ENCODE data around the gene TOGARAM1.

The TOGARAM1 gene

GRCh38 chr14:45104561-45104960, 142.6 kb downstream of the TOGARAM1 start:
- TF ChIP-seq MAX (IDR thresholded peaks at IDR 0.05; ENCODE audit: low read depth, low read length) (no peak), POLR2A (IDR thresholded peaks at IDR 0.05; ENCODE audit: extremely low read depth, insufficient read length) (no peak), MYC (IDR thresholded peaks at IDR 0.05; ENCODE audit: low read depth, low read length) (no peak), CTCF (IDR thresholded peaks at IDR 0.05; ENCODE audit: low read depth, low read length) (no peak)
- no peak overlapping the region for H3K4me3 ChIP-seq (ENCODE audit: low read depth, low read length)
- no peak for DNase-seq (ENCODE audit: low read depth)

GRCh38 chr14:45112896-45113781, 151.1 kb downstream of the TOGARAM1 start:
- TF ChIP-seq POLR2A (IDR thresholded peaks at IDR 0.05; ENCODE audit: extremely low read depth, insufficient read length) (no peak), MYC (IDR thresholded peaks at IDR 0.05; ENCODE audit: low read depth, low read length) (no peak), CTCF (IDR thresholded peaks at IDR 0.05; ENCODE audit: low read depth, low read length) (no peak), MAX (IDR thresholded peaks at IDR 0.05; ENCODE audit: low read depth, low read length) (no peak)
- no peak overlapping the region for H3K4me3 ChIP-seq (ENCODE audit: low read depth, low read length)
- no peak for DNase-seq (ENCODE audit: low read depth)

GRCh38 chr14:45114327-45114726, 152.3 kb downstream of the TOGARAM1 start:
- no peak overlapping the region for H3K4me3 ChIP-seq (ENCODE audit: low read depth, low read length)
- TF ChIP-seq MAX (IDR thresholded peaks at IDR 0.05; ENCODE audit: low read depth, low read length) (no peak), POLR2A (IDR thresholded peaks at IDR 0.05; ENCODE audit: extremely low read depth, insufficient read length) (no peak), MYC (IDR thresholded peaks at IDR 0.05; ENCODE audit: low read depth, low read length) (no peak), CTCF (IDR thresholded peaks at IDR 0.05; ENCODE audit: low read depth, low read length) (no peak)
- no peak for DNase-seq (ENCODE audit: low read depth)

GRCh38 chr14:45118594-45118993, 156.6 kb downstream of the TOGARAM1 start:
- no peak for TF ChIP-seq CTCF (IDR thresholded peaks at IDR 0.05; ENCODE audit: low read depth, low read length)
- DNase-seq (ENCODE audit: low read depth), result no peak
- no peak overlapping the region for H3K4me3 ChIP-seq (ENCODE audit: low read depth, low read length)

GRCh38 chr14:45120096-45120495, 158.1 kb downstream of the TOGARAM1 start:
- DNase-seq (ENCODE audit: low read depth), result peak; percentile 24
- no peak for TF ChIP-seq MYC (IDR thresholded peaks at IDR 0.05; ENCODE audit: low read depth, low read length)
- no peak for TF ChIP-seq MAX (IDR thresholded peaks at IDR 0.05; ENCODE audit: low read depth, low read length)
- TF ChIP-seq CTCF (IDR thresholded peaks at IDR 0.05; ENCODE audit: low read depth, low read length), result no peak

More at GRCh38 chr14:45120096-45120495, 158.1 kb downstream of the TOGARAM1 start:
- H3K4me3 ChIP-seq (ENCODE audit: low read depth, low read length), result no peak overlapping the region

All from NB4 (cell line).